Ishikawa (cell line): Measurements from ENCODE around the gene SDR42E1.

Experiments used
- CEBPB ChIP-seq: IDR thresholded peaks from 2 replicates; pipeline ENCODE4 v1.6.1; 2012
- CREB1 ChIP-seq: IDR thresholded peaks from 2 replicates; pipeline ENCODE4 v1.6.1; 2012; ENCODE audit warnings: low read depth
- EGR1 ChIP-seq: IDR thresholded peaks from 2 replicates; pipeline ENCODE4 v1.6.1; 2012
- EP300 ChIP-seq: IDR thresholded peaks from 2 replicates; pipeline ENCODE4 v1.6.1; 2012; ENCODE audit warnings: borderline replicate concordance
- FOXM1 ChIP-seq: IDR thresholded peaks from 2 replicates; pipeline ENCODE4 v1.6.1; 2012; ENCODE audit warnings: low read depth, borderline replicate concordance
- MAX ChIP-seq: IDR thresholded peaks from 2 replicates; pipeline ENCODE4 v1.6.1; 2012
- NFIC ChIP-seq: IDR thresholded peaks from 2 replicates; pipeline ENCODE4 v1.6.1; 2012
- RAD21 ChIP-seq: IDR thresholded peaks from 2 replicates; pipeline ENCODE4 v1.6.1; 2012; ENCODE audit warnings: low read depth
- REST ChIP-seq: IDR thresholded peaks from 2 replicates; pipeline ENCODE4 v1.6.1; 2012; ENCODE audit warnings: low read depth, mild to moderate bottlenecking
- TAF1 ChIP-seq: IDR thresholded peaks from 2 replicates; pipeline ENCODE4 v1.6.1; 2012; ENCODE audit warnings: low read depth, mild to moderate bottlenecking
- TCF12 ChIP-seq: IDR thresholded peaks from 2 replicates; pipeline ENCODE4 v1.6.1; 2012; ENCODE audit warnings: low read depth
- TEAD4 ChIP-seq: IDR thresholded peaks from 2 replicates; pipeline ENCODE4 v1.6.1; 2012
- USF1 ChIP-seq: IDR thresholded peaks from 2 replicates; pipeline ENCODE4 v1.6.1; 2012
- YY1 ChIP-seq: IDR thresholded peaks from 2 replicates; pipeline ENCODE4 v1.6.1; 2012; ENCODE audit warnings: low read depth

GRCh38 chr16:82016263-82016662 lies 5.0 kb upstream of the SDR42E1 start:
- TF ChIP-seq CEBPB (no peak), TEAD4 (no peak), TAF1 (no peak), RAD21 (no peak), EP300 (no peak), TCF12 (no peak), USF1 (no peak), MAX (no peak), CREB1 (no peak), YY1 (no peak), FOXM1 (no peak), REST (no peak), NFIC (no peak), EGR1 (no peak)
